Trophoblast cell (in vitro differentiated cells and primary cell): Measurements from ENCODE around the gene SDCCAG8.

Experiments used
- DNase-seq, 2 donors: peaks; one replicate each; pipeline ENCODE4 v3.0.0-alpha.2; 2016
- H2AFZ ChIP-seq: 2 replicates; pipeline ENCODE4 v1.6.1; 2013; ENCODE audit warnings: low read length, moderate library complexity, mild to moderate bottlenecking; ENCODE audit not compliant: insufficient read depth, poor library complexity
- H2AK5ac ChIP-seq: 2 replicates; pipeline ENCODE4 v1.6.1; 2013; ENCODE audit warnings: mild to moderate bottlenecking, low read length
- H2BK120ac ChIP-seq: 2 replicates; pipeline ENCODE4 v1.6.1; 2013; ENCODE audit warnings: low read length, mild to moderate bottlenecking, moderate library complexity; ENCODE audit not compliant: insufficient read depth, poor library complexity
- H2BK12ac ChIP-seq: 2 replicates; pipeline ENCODE4 v1.6.1; 2013; ENCODE audit warnings: mild to moderate bottlenecking, low read length, moderate library complexity
- H2BK5ac ChIP-seq: 2 replicates; pipeline ENCODE4 v1.6.1; 2013; ENCODE audit warnings: low read length, low read depth, moderate library complexity, mild to moderate bottlenecking; ENCODE audit not compliant: poor library complexity
- H3K14ac ChIP-seq: 2 replicates; pipeline ENCODE4 v1.6.1; 2013; ENCODE audit warnings: mild to moderate bottlenecking, low read length
- H3K18ac ChIP-seq: 2 replicates; pipeline ENCODE4 v1.6.1; 2013; ENCODE audit warnings: mild to moderate bottlenecking, low read length
- H3K23ac ChIP-seq: 2 replicates; pipeline ENCODE4 v1.6.1; 2013; ENCODE audit warnings: low read length
- H3K27ac ChIP-seq: 2 replicates; pipeline ENCODE4 v1.5.1; 2013; ENCODE audit warnings: low read depth, mild to moderate bottlenecking, inconsistent platforms, low read length, moderate library complexity
- H3K27me3 ChIP-seq: 2 replicates; pipeline ENCODE4 v1.6.1; 2013; ENCODE audit warnings: inconsistent platforms, mild to moderate bottlenecking, low read length, moderate library complexity; ENCODE audit not compliant: insufficient read depth
- H3K36me3 ChIP-seq, 2 experiments: 1 replicate in 1 of 2; 2 replicates in 1 of 2; pipeline ENCODE4 v1.6.1; 2013; ENCODE audit warnings: low read length in 2 of 2, mild to moderate bottlenecking in 2 of 2, moderate library complexity in 1 of 2; ENCODE audit not compliant: insufficient read depth in 2 of 2, control insufficient read depth in 1 of 2
- H3K4ac ChIP-seq: 2 replicates; pipeline ENCODE4 v1.6.1; 2013; ENCODE audit warnings: low read depth, mild to moderate bottlenecking, low read length, moderate library complexity
- H3K4me1 ChIP-seq, 2 experiments: 1 replicate in 1 of 2; 2 replicates in 1 of 2; pipeline ENCODE4 v1.6.1; 2013; ENCODE audit warnings: low read length in 2 of 2, mild to moderate bottlenecking in 2 of 2, moderate library complexity in 1 of 2; ENCODE audit not compliant: insufficient read depth in 2 of 2, control insufficient read depth in 1 of 2
- H3K4me2 ChIP-seq: 2 replicates; pipeline ENCODE4 v1.6.1; 2013; ENCODE audit warnings: inconsistent platforms, mild to moderate bottlenecking, low read length, moderate library complexity
- H3K4me3 ChIP-seq: 2 replicates; pipeline ENCODE4 v1.5.1; 2013; ENCODE audit warnings: mild to moderate bottlenecking, low read depth, low read length, inconsistent platforms
- H3K79me1 ChIP-seq: one replicate; pipeline ENCODE4 v1.6.1; 2013; ENCODE audit warnings: low read length
- H3K79me2 ChIP-seq: 2 replicates; pipeline ENCODE4 v1.6.1; 2013; ENCODE audit warnings: low read length, mild to moderate bottlenecking; ENCODE audit not compliant: control insufficient read depth, insufficient read depth, poor library complexity
- H3K9ac ChIP-seq: 2 replicates; pipeline ENCODE4 v1.6.1; 2013; ENCODE audit warnings: mild to moderate bottlenecking, low read length
- H3K9me3 ChIP-seq: 2 replicates; pipeline ENCODE4 v1.6.1; 2013; ENCODE audit warnings: low read depth, mild to moderate bottlenecking, control low read depth, inconsistent platforms, low read length; ENCODE audit not compliant: insufficient read depth
- H4K12ac ChIP-seq: 2 replicates; pipeline ENCODE4 v1.6.1; 2013; ENCODE audit warnings: low read depth, mild to moderate bottlenecking, low read length, moderate library complexity
- H4K8ac ChIP-seq: 2 replicates; pipeline ENCODE4 v1.6.1; 2013; ENCODE audit warnings: low read depth, mild to moderate bottlenecking, low read length, moderate library complexity
- H4K91ac ChIP-seq: one replicate; pipeline ENCODE4 v1.6.1; 2013; ENCODE audit warnings: low read depth, mild to moderate bottlenecking, low read length, moderate library complexity
- WGBS: extraction: QIAGEN DNeasy Blood & Tissue Kit; methylation state at CpG from one replicate; pipeline ENCODE4 v1.1.7; 2013; ENCODE audit warnings: missing lambda C conversion rate; ENCODE audit not compliant: insufficient read length, insufficient coverage; ENCODE audit errors: extremely low coverage; 5-methylcytosine and 5-hydroxymethylcytosine counted together

SDCCAG8 gene

DNA sequence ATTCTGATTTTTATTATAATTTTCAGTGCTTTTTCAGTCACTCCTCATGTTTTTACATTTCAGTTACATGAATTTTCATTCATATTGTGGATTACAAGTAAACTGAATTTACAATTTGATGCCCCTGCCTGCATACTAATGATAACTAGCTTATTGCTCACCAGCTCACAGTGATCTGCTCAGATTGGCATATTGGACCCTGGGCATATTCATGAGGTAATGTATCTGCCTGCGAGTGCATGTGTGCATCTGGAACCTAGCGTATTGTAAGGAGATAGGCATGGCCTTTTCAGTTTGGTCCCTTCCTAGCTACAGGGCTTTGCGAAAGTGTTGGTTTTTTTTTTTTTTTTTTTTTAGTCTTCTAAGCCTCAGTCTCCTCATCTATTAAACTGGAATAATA, 213.7 kb downstream of the SDCCAG8 start:
- no CpG with 5 or more reads among the region's 3 CpGs for WGBS
- DNase-seq: no peak
- H3K79me1 ChIP-seq: no peaks in the 10 kb centered on the region

DNA sequence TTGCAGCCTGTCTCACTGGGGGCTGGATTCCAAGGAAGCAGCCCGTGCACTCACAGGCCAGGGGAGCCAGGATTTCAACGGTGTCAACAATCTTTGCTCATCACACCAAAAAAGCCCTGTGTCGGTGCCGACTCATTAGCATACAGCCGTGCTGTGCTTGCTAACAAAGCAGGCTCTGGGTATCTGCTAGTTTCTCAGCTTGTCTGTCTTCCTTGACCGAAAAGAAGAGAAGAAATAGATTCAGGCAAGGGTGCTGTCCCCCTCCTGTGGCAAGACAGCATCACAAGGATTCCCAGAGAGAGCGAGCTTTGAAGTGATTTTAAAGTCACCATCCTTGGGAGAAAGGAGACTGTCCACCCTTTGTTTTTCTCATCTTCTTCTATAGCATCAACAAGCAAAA, 214.7 kb downstream of the SDCCAG8 start:
- Histone ChIP-seq H2AFZ (no peak overlapping the region), H4K8ac (no peak overlapping the region), H3K9me3 (no peaks in the 10 kb centered on the region), H3K27ac (no peak overlapping the region), H3K14ac (no peak overlapping the region), H3K4me1 (peaks cover 0 to 2% of the 10 kb centered on the region in 2 experiments), H2BK12ac (no peak overlapping the region), H2AK5ac (no peak overlapping the region), H3K27me3 (no peaks in the 10 kb centered on the region), H2BK5ac (no peak overlapping the region), H3K79me2 (no peaks in the 10 kb centered on the region), H4K91ac (no peak overlapping the region), H3K4me2 (no peak overlapping the region), H3K4ac (no peak overlapping the region), H3K79me1 (no peaks in the 10 kb centered on the region), H2BK120ac (no peak overlapping the region), H3K23ac (no peak overlapping the region), H3K9ac (no peak overlapping the region), H3K4me3 (no peak overlapping the region), H3K18ac (no peak overlapping the region), H4K12ac (no peak overlapping the region), H3K36me3 (no peaks in the 10 kb centered on the region)
- no CpG with 5 or more reads among the region's 7 CpGs for WGBS
- no peak for DNase-seq

More for the DNA sequence above, 213.7 kb downstream of the SDCCAG8 start:
- no peaks in the 10 kb centered on the region for H3K9me3 ChIP-seq
- no peak overlapping the region for H2BK12ac ChIP-seq
- no peak overlapping the region for H2BK5ac ChIP-seq
- peaks cover 0 to 2% of the 10 kb centered on the region in 2 experiments for H3K4me1 ChIP-seq
- H4K12ac ChIP-seq: no peak overlapping the region
- H4K91ac ChIP-seq: no peak overlapping the region
- no peak overlapping the region for H2AFZ ChIP-seq
- peak overlapping the region; percentile 77 for H3K23ac ChIP-seq
- H2AK5ac ChIP-seq: no peak overlapping the region
- no peak overlapping the region for H3K9ac ChIP-seq
- H3K79me2 ChIP-seq: no peaks in the 10 kb centered on the region
- no peak overlapping the region for H4K8ac ChIP-seq
- H3K36me3 ChIP-seq: no peaks in the 10 kb centered on the region
- H3K4me2 ChIP-seq: no peak overlapping the region
- H3K27ac ChIP-seq: no peak overlapping the region
- no peaks in the 10 kb centered on the region for H3K27me3 ChIP-seq
- H3K18ac ChIP-seq: no peak overlapping the region
- no peak overlapping the region for H2BK120ac ChIP-seq
- H3K4me3 ChIP-seq: no peak overlapping the region
- no peak overlapping the region for H3K14ac ChIP-seq
- H3K4ac ChIP-seq: no peak overlapping the region

DNA sequence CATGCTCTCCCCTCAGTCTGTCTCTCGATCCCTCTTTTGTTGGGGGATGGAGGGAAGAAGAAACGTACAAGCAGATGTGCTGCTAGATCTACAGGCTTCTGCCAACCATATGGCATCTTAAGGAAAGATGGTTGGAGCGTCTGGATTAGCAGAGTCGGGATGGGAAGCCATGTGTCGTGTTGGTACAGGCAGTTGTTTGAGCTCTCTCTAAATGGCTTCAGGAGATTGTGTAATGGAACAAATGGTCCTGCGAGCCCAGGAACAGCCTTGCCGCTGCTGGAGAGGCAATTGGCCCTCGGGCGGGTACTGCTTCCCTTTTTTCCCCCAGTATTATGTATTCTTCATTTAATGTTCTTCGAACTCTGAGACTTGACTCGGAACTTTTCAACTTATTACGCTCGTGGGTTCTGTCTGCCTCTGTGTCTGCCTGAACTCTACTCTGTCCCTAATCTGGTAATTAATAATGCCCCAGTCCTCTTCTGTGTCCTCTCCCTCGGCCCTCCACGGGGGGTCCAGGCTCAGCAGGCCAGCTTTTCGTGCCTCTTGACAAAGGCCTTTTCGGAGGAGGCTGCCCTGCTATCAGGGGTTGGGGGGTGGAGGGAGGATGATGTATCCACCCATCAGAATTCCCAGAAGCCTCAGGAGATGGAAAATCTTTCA, 215.3 kb downstream of the SDCCAG8 start:
- peaks cover 0 to 2% of the 10 kb centered on the region in 2 experiments for H3K4me1 ChIP-seq
- H3K14ac ChIP-seq: no peak overlapping the region
- no peak overlapping the region for H4K91ac ChIP-seq
- H3K79me1 ChIP-seq: no peaks in the 10 kb centered on the region
- no peak overlapping the region for H3K27ac ChIP-seq
- H2AFZ ChIP-seq: no peak overlapping the region
- H3K18ac ChIP-seq: no peak overlapping the region
- no peak overlapping the region for H2BK12ac ChIP-seq
- no CpG with 5 or more reads among the region's 17 CpGs for WGBS
- H3K4me3 ChIP-seq: no peak overlapping the region
- H3K9ac ChIP-seq: no peak overlapping the region
- H2BK5ac ChIP-seq: no peak overlapping the region
- no peaks in the 10 kb centered on the region for H3K79me2 ChIP-seq
- no peak overlapping the region for H2BK120ac ChIP-seq
- H3K27me3 ChIP-seq: no peaks in the 10 kb centered on the region
- H3K4me2 ChIP-seq: no peak overlapping the region
- H4K8ac ChIP-seq: no peak overlapping the region
- H3K23ac ChIP-seq: no peak overlapping the region
- no peak overlapping the region for H4K12ac ChIP-seq
- H3K9me3 ChIP-seq: no peaks in the 10 kb centered on the region
- H2AK5ac ChIP-seq: no peak overlapping the region
- H3K36me3 ChIP-seq: no peaks in the 10 kb centered on the region
- no peak overlapping the region for H3K4ac ChIP-seq
- no peak for DNase-seq

DNA sequence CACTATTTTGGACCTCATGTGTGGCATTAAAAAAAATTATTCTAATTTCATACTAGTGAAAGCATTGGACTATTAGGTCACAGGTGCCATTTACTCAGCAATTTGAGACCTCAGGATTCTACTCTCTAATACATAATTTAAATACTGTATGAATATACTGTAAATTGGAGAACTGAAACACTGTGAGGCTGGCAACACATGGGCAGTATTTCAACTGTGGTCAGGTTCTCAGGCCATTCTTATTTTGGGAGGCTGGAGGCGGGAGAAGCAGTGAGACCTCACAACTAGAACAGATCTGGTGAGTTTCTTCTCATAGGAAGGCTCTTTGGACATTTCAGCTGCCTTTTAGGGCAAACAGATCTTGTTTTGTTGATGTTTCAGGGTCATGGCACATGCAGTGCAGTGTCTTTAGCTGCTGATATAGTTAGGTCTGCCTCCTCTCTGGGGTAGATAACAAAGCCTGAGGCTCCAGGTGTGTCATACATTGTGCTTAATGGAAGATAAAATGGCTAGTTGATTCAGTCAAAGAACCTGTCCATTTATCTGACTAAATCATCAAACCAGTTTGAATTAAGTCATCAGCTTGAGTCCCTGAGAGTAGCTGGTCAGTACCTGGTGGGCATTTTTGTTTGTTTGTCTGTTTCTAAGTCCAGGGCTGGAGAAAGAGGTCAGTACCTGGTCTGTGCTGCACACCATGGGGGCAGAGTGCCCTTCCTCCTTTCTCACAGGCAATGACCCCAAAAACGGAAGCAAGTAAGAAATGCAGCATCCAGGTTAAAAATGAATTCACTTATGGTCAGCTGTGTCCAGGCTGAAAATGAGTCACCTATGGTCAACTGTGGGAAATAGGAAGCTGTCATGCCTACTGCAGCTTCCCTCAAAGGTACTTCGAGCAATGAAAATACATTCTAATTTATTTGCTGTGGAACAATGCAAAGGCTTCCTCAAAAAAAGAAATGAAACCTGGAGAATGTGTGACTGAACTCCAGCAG, 216.2 kb downstream of the SDCCAG8 start:
- Histone ChIP-seq H2AK5ac (no peak overlapping the region), H2BK120ac (no peak overlapping the region), H3K14ac (no peak overlapping the region), H3K27ac (peak overlapping the region; percentile 12), H3K4me1 (peaks cover 0 to 2% of the 10 kb centered on the region in 2 experiments), H3K4ac (no peak overlapping the region), H2BK5ac (no peak overlapping the region), H4K91ac (no peak overlapping the region), H3K79me1 (no peaks in the 10 kb centered on the region), H3K27me3 (no peaks in the 10 kb centered on the region), H2AFZ (no peak overlapping the region), H2BK12ac (no peak overlapping the region), H3K9me3 (no peaks in the 10 kb centered on the region), H3K23ac (no peak overlapping the region), H3K4me2 (no peak overlapping the region), H3K4me3 (no peak overlapping the region), H4K12ac (no peak overlapping the region), H3K9ac (no peak overlapping the region), H3K79me2 (no peaks in the 10 kb centered on the region), H3K18ac (no peak overlapping the region), H4K8ac (no peak overlapping the region), H3K36me3 (no peaks in the 10 kb centered on the region)
- peak in 1 of 2 donors; percentile 40 for DNase-seq
- no CpG with 5 or more reads among the region's 3 CpGs for WGBS
